ENCODE results near the gene MRTFA. TPM values are rescaled to one million over a fixed set of nuclear protein-coding genes. Genes with fewer than 3 reads are reported as not detected.

MRTFA gene
- total and polyA plus RNA-seq, 9 of the 15 experiments (the other 6 are each of a cell fraction or from before 2014, with no cell fraction given), result 0.84 to 21.1 (median 3.7) TPM

- no peak overlapping the region for H3K4me3 ChIP-seq
- CTCF ChIA-PET (ENCODE audit: low intra/inter-chr PET ratio), result no interaction called here
- intact Hi-C loops (cut with micrococcal nuclease), result no loop called here
- no peak for DNase-seq (ENCODE audit: extremely low read depth in 1 of 4, low spot score in 3 of 4)
- H2AFZ ChIP-seq (ENCODE audit: low read depth, low read length), result no peak overlapping the region
- no peak overlapping the region for H3K27ac ChIP-seq (ENCODE audit: extremely low read depth, low read depth, low read length)
- ATAC-seq, result no peak
- POLR2A ChIA-PET, result interaction anchor here (0.7 kb wide), 1 partner anchor 78 kb away, joined by 3 read pairs; no protein-coding TSS in a partner anchor
- H3K9me1 ChIP-seq (ENCODE audit: control insufficient read depth, insufficient read depth, low read length), result no peaks in the 10 kb centered on the region
- H4K20me1 ChIP-seq (replicated peaks; ENCODE audit: control insufficient read depth, insufficient read depth, low read length), result no peaks in the 10 kb centered on the region; the same call in 1 of the 2 replicates
- WGBS (ENCODE audit: insufficient coverage, low coverage, missing lambda C conversion rate), result 83% methylated on average over 7 of the region's 9 CpGs
- TF ChIP-seq SMC3 (conservative IDR thresholded peaks at IDR 0.05; ENCODE audit: insufficient read depth, low read depth, low read length) (no peak), FIP1L1 (IDR thresholded peaks at IDR 0.05; ENCODE audit: low read depth, low read length, poor library complexity, severe bottlenecking) (no peak), MYC (IDR thresholded peaks at IDR 0.05; ENCODE audit: low read depth, low read length) (no peak), MYC (CRISPR knock-in tag; IDR thresholded peaks at IDR 0.05; ENCODE audit: borderline replicate concordance, low read depth) (no peak), DDX20 (tag; IDR thresholded peaks at IDR 0.05; ENCODE audit: low read depth) (no peak), NFE2 (IDR thresholded peaks at IDR 0.05; ENCODE audit: low read depth) (no peak), TBP (optimal IDR thresholded peaks at IDR 0.05; ENCODE audit: low read depth, low read length) (no peak), ELF1 (tag; IDR thresholded peaks at IDR 0.05) (no peak), NFRKB (IDR thresholded peaks at IDR 0.05; ENCODE audit: low read depth) (no peak), DNMT1 (IDR thresholded peaks at IDR 0.05) (no peak), ZFP1 (CRISPR knock-in tag; IDR thresholded peaks at IDR 0.05) (no peak), CBX3 (IDR thresholded peaks at IDR 0.05; ENCODE audit: borderline replicate concordance in 1 of 2, low read length in 2 of 2) (no peak), HDGF (IDR thresholded peaks at IDR 0.05) (no peak), E2F8 (IDR thresholded peaks at IDR 0.05; ENCODE audit: low read depth, partially characterized antibody) (no peak)
- TF ChIP-seq, protein P1, sequence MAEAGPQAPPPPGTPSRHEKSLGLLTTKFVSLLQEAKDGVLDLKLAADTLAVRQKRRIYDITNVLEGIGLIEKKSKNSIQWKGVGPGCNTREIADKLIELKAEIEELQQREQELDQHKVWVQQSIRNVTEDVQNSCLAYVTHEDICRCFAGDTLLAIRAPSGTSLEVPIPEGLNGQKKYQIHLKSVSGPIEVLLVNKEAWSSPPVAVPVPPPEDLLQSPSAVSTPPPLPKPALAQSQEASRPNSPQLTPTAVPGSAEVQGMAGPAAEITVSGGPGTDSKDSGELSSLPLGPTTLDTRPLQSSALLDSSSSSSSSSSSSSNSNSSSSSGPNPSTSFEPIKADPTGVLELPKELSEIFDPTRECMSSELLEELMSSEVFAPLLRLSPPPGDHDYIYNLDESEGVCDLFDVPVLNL (CRISPR knock-in tag; IDR thresholded peaks at IDR 0.05; ENCODE audit: low read depth), result no peak
- H3K4me2 ChIP-seq (ENCODE audit: insufficient read depth, low read length), result no peak overlapping the region
- in situ Hi-C loops (cut with MboI), result no loop called here
- no peaks in the 10 kb centered on the region for H3K79me2 ChIP-seq (ENCODE audit: control insufficient read depth, insufficient read depth, low read length)
- no peaks in the 10 kb centered on the region for H3K9me3 ChIP-seq (replicated peaks; ENCODE audit: control insufficient read depth, insufficient read depth, low read depth, low read length)
- peaks cover 0 to 6% of the 10 kb centered on the region in 2 experiments; a peak in 2 of 5 replicates for H3K4me1 ChIP-seq (replicated peaks in 1 of 2; ENCODE audit: control insufficient read depth in 2 of 2, insufficient read depth in 2 of 2, low read length in 2 of 2)
- no peak for FAIRE-seq
- H3K27me3 ChIP-seq (ENCODE audit: control insufficient read depth in 2 of 2, insufficient read depth in 2 of 2, low read length in 2 of 2), result no peaks in the 10 kb centered on the region
- H3K36me3 ChIP-seq (ENCODE audit: control insufficient read depth, insufficient read depth, low read length), result peaks cover 43% of the 10 kb centered on the region; the same call in 2 of the 3 replicates
- no peak overlapping the region for H3K9ac ChIP-seq (ENCODE audit: insufficient read depth in 1 of 2, low read depth in 2 of 2, low read length in 2 of 2)
- no TSS peak for BruUV-seq (replicated peaks)
These were observed 209.8 kb downstream of the MRTFA start for GRCh38 chr22:40426594-40427333.
